HepG2 (cell line): ENCODE data around the gene SFXN5. TPM values are rescaled to one million over a fixed set of nuclear protein-coding genes. Genes with fewer than 3 reads are reported as not detected.

Source experiments
- ARNT2 ChIP-seq: sonication (generic); formaldehyde crosslinking; IDR thresholded peaks from 2 replicates; pipeline ENCODE4 v1.8.0; 2022; ENCODE audit warnings: mild to moderate bottlenecking, low read depth, missing genetic modification reagents, moderate library complexity
- ETV6 ChIP-seq: sonication (generic); formaldehyde crosslinking; conservative IDR thresholded peaks from 2 replicates; pipeline ENCODE4 v1.4.0; 2020; ENCODE audit warnings: missing genetic modification reagents
- PHF20 ChIP-seq: sonication (generic); formaldehyde crosslinking; IDR thresholded peaks from 2 replicates; pipeline ENCODE4 v1.5.0; 2020; ENCODE audit warnings: mild to moderate bottlenecking, missing genetic modification reagents
- PHF8 ChIP-seq: sonication (generic); formaldehyde crosslinking; IDR thresholded peaks from 2 replicates; pipeline ENCODE4 v1.5.0; 2020; ENCODE audit warnings: missing genetic modification reagents
- RFXANK ChIP-seq: IDR thresholded peaks from 2 replicates; pipeline ENCODE4 v1.6.1; 2016
- SP4 ChIP-seq: sonication (generic); formaldehyde crosslinking; IDR thresholded peaks from 2 replicates; pipeline ENCODE4 v1.8.1; 2023; ENCODE audit warnings: mild to moderate bottlenecking, missing genetic modification reagents
- ZMAT3 ChIP-seq: sonication (generic); formaldehyde crosslinking; conservative IDR thresholded peaks from 2 replicates; pipeline ENCODE4 v1.7.0; 2021; ENCODE audit warnings: missing genetic modification reagents
- ZNF205 ChIP-seq: IDR thresholded peaks from 2 replicates; pipeline ENCODE4 v1.6.1; 2018; ENCODE audit warnings: missing biosample characterization, missing genetic modification reagents
- polyA plus RNA-seq, 8 experiments: library from polyadenylated mRNA; depleted of rRNA in 3 of 8; stranded (reverse) in 7 of 8; unstranded in 1 of 8; fragments of >200 nt; fragmentation: Illumina TruSeq in 4 of 8; extraction: Trizol in 4 of 8; gene quantifications; 2 replicates each; pipeline versions ENCODE4 v1.2.1 to v1.2.3, GENCODE V29; 2011 to 2016; ENCODE audit warnings: low read depth in 4 of 8, missing spikeins in 1 of 8, mixed read lengths in 1 of 8; ENCODE audit not compliant: insufficient read depth in 1 of 8
- total RNA-seq, 5 experiments: library from RNA; depleted of rRNA; stranded (reverse); fragments of >200 nt; fragmentation: Illumina TruSeq; extraction: Trizol; gene quantifications; 2 replicates each; pipeline ENCODE4 v1.2.3, GENCODE V29; 2016; ENCODE audit warnings: low read depth in 1 of 5
- TF ChIP-seq, protein P1 (sequence below): sonication (generic); formaldehyde crosslinking; IDR thresholded peaks from 2 replicates; pipeline ENCODE4 v1.4.0; 2020; ENCODE audit warnings: missing genetic modification reagents, mild to moderate bottlenecking, borderline replicate concordance
- TF ChIP-seq, protein P2 (sequence below): IDR thresholded peaks from 2 replicates; pipeline ENCODE4 v1.6.1; 2012; ENCODE audit warnings: low read depth, low read length, improper control_type of control experiment
- TF ChIP-seq, protein P3 (sequence below): sonication (generic); formaldehyde crosslinking; IDR thresholded peaks from 2 replicates; pipeline ENCODE4 v1.4.0; 2020; ENCODE audit warnings: missing genetic modification reagents, borderline replicate concordance
- TF ChIP-seq, protein P4 (sequence below): sonication (generic); formaldehyde crosslinking; IDR thresholded peaks from 2 replicates; pipeline ENCODE4 v1.5.0; 2020; ENCODE audit warnings: mild to moderate bottlenecking, missing genetic modification reagents
- TF ChIP-seq, protein P5 (sequence below): sonication (generic); formaldehyde crosslinking; IDR thresholded peaks from 2 replicates; pipeline ENCODE4 v1.4.0; 2020; ENCODE audit warnings: missing genetic modification reagents, borderline replicate concordance

SFXN5 gene
- total and polyA plus RNA-seq, 2 of the 13 experiments (the other 11 are each of a cell fraction or from before 2014, with no cell fraction given) = 34.9 to 37.4 TPM

DNA sequence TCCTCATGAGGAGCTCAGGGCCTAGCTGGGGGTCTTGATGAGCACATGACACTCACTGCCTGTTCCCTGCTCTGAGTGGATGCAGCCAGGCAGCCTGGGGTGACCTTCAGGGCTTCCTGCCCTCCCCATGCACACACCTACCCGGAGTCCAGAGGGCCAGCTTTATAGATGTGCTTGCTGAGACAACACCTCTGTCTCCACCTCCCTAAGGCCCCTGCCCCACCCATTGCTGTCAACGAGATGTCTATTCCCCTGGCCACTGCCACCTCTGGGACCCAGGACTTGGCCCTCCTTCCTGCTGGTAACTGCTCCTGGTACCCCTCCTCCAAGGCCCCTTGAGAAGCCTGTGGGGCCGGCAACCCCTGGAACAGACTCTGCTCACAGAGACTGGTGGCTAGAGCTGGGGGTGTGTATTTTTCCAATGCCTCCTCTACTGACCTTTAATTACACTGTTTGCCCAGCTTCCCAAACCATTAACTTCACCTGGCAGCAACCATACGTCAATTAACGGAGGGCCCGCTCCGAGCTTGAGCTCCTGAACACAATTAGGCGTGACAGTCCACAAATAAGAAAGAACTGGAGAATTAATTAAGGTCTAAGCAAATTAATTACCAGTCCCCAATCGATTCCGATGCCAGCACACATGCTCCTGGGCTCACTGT is 87.9 kb downstream of the SFXN5 start (continued):
- TF ChIP-seq, protein P1, sequence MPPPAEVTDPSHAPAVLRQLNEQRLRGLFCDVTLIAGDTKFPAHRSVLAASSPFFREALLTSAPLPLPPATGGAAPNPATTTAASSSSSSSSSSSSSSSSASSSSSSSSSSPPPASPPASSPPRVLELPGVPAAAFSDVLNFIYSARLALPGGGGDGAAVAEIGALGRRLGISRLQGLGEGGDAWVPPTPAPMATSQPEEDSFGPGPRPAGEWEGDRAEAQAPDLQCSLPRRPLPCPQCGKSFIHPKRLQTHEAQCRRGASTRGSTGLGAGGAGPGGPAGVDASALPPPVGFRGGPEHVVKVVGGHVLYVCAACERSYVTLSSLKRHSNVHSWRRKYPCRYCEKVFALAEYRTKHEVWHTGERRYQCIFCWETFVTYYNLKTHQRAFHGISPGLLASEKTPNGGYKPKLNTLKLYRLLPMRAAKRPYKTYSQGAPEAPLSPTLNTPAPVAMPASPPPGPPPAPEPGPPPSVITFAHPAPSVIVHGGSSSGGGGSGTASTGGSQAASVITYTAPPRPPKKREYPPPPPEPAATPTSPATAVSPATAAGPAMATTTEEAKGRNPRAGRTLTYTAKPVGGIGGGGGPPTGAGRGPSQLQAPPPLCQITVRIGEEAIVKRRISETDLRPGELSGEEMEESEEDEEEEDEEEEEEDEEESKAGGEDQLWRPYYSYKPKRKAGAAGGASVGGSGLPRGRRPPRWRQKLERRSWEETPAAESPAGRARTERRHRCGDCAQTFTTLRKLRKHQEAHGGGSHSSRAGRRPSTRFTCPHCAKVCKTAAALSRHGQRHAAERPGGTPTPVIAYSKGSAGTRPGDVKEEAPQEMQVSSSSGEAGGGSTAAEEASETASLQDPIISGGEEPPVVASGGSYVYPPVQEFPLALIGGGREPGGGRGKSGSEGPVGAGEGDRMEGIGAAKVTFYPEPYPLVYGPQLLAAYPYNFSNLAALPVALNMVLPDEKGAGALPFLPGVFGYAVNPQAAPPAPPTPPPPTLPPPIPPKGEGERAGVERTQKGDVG (CRISPR knock-in tag) = no peak
- TF ChIP-seq ZMAT3 (CRISPR knock-in tag) (no peak), ZNF205 (0 out of 2 replicates have a peak, but pooled peaks have one; percentile 27), ETV6 (CRISPR knock-in tag) (no peak), SP4 (no peak), RFXANK (CRISPR knock-in tag) (no peak), PHF20 (CRISPR knock-in tag) (no peak), ARNT2 (CRISPR knock-in tag) (no peak), PHF8 (CRISPR knock-in tag) (no peak)
- TF ChIP-seq, protein P2, sequence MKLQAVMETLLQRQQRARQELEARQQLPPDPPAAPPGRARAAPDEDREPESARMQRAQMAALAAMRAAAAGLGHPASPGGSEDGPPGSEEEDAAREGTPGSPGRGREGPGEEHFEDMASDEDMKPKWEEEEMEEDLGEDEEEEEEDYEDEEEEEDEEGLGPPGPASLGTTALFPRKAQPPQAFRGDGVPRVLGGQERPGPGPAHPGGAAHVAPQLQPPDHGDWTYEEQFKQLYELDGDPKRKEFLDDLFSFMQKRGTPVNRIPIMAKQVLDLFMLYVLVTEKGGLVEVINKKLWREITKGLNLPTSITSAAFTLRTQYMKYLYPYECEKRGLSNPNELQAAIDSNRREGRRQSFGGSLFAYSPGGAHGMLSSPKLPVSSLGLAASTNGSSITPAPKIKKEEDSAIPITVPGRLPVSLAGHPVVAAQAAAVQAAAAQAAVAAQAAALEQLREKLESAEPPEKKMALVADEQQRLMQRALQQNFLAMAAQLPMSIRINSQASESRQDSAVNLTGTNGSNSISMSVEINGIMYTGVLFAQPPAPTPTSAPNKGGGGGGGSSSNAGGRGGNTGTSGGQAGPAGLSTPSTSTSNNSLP = no peak
- TF ChIP-seq, protein P3, sequence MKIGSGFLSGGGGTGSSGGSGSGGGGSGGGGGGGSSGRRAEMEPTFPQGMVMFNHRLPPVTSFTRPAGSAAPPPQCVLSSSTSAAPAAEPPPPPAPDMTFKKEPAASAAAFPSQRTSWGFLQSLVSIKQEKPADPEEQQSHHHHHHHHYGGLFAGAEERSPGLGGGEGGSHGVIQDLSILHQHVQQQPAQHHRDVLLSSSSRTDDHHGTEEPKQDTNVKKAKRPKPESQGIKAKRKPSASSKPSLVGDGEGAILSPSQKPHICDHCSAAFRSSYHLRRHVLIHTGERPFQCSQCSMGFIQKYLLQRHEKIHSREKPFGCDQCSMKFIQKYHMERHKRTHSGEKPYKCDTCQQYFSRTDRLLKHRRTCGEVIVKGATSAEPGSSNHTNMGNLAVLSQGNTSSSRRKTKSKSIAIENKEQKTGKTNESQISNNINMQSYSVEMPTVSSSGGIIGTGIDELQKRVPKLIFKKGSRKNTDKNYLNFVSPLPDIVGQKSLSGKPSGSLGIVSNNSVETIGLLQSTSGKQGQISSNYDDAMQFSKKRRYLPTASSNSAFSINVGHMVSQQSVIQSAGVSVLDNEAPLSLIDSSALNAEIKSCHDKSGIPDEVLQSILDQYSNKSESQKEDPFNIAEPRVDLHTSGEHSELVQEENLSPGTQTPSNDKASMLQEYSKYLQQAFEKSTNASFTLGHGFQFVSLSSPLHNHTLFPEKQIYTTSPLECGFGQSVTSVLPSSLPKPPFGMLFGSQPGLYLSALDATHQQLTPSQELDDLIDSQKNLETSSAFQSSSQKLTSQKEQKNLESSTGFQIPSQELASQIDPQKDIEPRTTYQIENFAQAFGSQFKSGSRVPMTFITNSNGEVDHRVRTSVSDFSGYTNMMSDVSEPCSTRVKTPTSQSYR (CRISPR knock-in tag) = no peak
- TF ChIP-seq, protein P4, sequence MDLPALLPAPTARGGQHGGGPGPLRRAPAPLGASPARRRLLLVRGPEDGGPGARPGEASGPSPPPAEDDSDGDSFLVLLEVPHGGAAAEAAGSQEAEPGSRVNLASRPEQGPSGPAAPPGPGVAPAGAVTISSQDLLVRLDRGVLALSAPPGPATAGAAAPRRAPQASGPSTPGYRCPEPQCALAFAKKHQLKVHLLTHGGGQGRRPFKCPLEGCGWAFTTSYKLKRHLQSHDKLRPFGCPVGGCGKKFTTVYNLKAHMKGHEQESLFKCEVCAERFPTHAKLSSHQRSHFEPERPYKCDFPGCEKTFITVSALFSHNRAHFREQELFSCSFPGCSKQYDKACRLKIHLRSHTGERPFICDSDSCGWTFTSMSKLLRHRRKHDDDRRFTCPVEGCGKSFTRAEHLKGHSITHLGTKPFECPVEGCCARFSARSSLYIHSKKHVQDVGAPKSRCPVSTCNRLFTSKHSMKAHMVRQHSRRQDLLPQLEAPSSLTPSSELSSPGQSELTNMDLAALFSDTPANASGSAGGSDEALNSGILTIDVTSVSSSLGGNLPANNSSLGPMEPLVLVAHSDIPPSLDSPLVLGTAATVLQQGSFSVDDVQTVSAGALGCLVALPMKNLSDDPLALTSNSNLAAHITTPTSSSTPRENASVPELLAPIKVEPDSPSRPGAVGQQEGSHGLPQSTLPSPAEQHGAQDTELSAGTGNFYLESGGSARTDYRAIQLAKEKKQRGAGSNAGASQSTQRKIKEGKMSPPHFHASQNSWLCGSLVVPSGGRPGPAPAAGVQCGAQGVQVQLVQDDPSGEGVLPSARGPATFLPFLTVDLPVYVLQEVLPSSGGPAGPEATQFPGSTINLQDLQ (CRISPR knock-in tag) = no peak
- TF ChIP-seq, protein P5, sequence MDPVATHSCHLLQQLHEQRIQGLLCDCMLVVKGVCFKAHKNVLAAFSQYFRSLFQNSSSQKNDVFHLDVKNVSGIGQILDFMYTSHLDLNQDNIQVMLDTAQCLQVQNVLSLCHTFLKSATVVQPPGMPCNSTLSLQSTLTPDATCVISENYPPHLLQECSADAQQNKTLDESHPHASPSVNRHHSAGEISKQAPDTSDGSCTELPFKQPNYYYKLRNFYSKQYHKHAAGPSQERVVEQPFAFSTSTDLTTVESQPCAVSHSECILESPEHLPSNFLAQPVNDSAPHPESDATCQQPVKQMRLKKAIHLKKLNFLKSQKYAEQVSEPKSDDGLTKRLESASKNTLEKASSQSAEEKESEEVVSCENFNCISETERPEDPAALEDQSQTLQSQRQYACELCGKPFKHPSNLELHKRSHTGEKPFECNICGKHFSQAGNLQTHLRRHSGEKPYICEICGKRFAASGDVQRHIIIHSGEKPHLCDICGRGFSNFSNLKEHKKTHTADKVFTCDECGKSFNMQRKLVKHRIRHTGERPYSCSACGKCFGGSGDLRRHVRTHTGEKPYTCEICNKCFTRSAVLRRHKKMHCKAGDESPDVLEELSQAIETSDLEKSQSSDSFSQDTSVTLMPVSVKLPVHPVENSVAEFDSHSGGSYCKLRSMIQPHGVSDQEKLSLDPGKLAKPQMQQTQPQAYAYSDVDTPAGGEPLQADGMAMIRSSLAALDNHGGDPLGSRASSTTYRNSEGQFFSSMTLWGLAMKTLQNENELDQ (CRISPR knock-in tag) = no peak
